Frontal cortex (tissue), 4 donors: ENCODE results near the gene MAP3K13. TPM values are rescaled to one million over a fixed set of nuclear protein-coding genes. Genes with fewer than 3 reads are reported as not detected.
"Not testable (repeated sequence)": the region's sequence is repeated elsewhere in the genome, so short reads cannot be mapped to it uniquely, and the experiment has no call there.

ENCODE experiments used
- DNase-seq, 2 donors: peaks; one replicate each; pipeline ENCODE4 v3.0.0; 2012; ENCODE audit warnings: low spot score in 2 of 2
- FAIRE-seq: peaks from 2 replicates; lab custom pipeline; 2012; peaks lifted over from hg19 to GRCh38; lab: Jason Lieb, UNC
- total RNA-seq: library from RNA; depleted of rRNA; stranded (reverse); fragments of >200 nt; gene quantifications from one replicate; pipeline ENCODE4 v1.2.3, GENCODE V29; 2014
- donor health status: control.
- donor health status: control.
- donor health status: control.

Gene MAP3K13
- total RNA-seq, 1 donor from 2014 or later: 45.7 TPM

GRCh38 chr3:185341616-185342458, 21.1 kb upstream of the MAP3K13 start:
- DNase-seq: no peak
- no peak for FAIRE-seq

DNA sequence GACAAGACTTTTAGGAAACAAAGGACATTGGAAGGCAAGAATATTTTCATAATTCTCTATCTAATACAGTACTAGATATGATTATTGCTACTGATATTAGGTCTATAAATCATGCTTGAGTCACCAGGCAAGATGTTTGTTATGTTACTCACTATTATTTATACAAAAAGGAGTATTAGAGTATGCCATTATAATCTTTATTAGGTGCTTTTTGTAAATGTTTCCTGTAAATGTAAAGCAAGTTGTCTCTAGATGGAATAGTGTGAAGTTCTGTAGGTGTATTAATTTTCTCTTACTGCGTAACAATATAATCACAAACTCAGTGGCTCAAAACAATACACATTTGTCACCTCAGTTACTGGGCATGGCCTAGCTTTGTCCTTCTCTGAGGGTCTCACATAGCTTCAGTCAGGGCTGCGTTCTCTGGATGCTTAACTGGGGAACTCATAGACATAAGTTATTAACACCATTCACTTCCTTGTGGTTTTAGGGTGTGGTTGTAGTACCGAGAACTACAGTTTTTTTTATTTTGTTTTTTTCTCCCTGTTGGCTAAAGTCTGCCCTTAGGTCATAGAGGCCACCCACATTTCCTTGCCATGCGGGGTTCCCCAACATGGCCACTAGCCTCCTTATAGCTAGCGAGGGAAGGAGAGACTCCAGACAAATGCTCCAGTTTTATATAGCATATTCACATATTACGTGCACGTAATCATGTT, 20.3 kb upstream of the MAP3K13 start:
- FAIRE-seq (no peak), DNase-seq (no peak)

GRCh38 chr3:185347399-185347798, 15.5 kb upstream of the MAP3K13 start:
- no peak for DNase-seq
- no peak for FAIRE-seq

- no peak for FAIRE-seq
- no peak for DNase-seq
These were observed 12.1 kb upstream of the MAP3K13 start for GRCh38 chr3:185350841-185351240.

DNA sequence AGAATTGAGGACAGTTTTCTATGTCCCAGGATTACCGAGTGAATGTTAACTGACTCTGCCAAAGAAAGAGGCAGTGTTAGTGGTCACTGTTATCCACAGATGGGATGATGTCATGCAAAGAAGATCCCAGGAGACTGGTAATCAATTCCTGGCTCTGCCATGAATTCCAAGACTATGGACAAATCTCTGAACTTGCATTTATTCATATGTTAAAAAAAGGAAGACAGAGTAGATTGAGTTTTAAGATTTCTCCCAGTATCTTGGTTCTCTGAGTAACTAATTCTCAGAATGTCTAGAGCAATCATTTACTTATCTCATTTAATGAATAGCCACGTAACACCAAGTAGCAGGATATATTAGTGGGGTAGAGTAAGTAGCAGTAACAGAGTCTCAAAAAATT, 11.5 kb upstream of the MAP3K13 start:
- no peak for FAIRE-seq
- no peak for DNase-seq

DNA sequence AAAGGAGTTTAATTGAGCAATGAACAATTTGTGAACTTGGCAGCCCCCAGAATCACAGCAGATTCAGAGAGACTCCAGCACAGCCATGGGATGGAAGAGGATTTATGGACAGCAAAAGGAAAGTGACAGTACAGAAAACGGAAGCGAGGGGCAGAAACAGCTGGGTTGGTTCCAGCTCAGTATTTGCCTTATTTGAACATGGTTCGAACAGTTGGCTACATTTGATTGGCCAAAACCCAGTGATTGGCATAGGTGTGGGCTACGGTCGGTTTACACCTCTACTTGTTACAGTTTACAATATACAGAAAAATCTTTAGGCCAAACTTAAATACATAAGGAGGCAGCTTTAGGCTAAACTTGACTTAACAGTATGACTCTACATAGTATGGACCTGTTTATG, 9.7 kb upstream of the MAP3K13 start:
- no peak for FAIRE-seq

GRCh38 chr3:185353823-185354614, 8.9 kb upstream of the MAP3K13 start:
- DNase-seq: no peak
- no peak for FAIRE-seq

More for the DNA sequence above, 9.7 kb upstream of the MAP3K13 start:
- no peak for DNase-seq

GRCh38 chr3:185356499-185356898, 6.4 kb upstream of the MAP3K13 start:
- FAIRE-seq: no peak
- no peak for DNase-seq

DNA sequence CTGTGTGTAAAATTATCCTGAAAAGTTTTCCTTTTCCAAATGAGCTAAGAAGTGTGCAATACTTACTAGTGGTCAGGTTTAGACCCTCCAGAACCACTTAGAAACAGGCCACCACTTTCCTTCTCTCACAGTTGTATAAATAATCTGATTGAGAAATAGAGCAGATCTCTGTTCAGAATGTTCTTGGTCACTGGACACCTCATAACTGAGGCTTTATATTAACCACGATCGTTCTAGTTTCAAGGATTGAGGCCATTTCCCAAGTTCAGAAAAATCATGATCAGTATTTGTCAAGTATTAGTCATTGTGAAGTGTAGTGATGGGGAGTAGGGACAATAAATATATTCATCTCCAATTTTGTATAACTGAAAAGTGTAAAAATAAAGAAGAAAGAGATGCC, 1.0 kb upstream of the MAP3K13 start:
- FAIRE-seq (no peak), DNase-seq (no peak)

GRCh38 chr3:185363662-185364203, 797 bp downstream of the MAP3K13 start:
- FAIRE-seq (no peak), DNase-seq (no peak)

- FAIRE-seq (no peak), DNase-seq (no peak)
These were observed 2.5 kb downstream of the MAP3K13 start for GRCh38 chr3:185365291-185366073.

DNA sequence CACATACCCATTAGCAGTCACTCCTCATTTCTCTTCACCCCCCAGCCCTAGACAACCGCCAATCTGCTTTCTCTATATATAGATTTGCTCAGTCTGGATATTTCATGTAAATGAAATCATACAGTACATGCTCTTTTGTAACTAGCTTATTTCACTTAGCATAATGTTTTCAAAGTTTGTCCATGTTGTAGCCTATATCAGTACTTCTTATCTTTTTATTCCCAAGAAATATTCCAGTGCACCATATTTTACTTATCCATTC, 3.1 kb downstream of the MAP3K13 start:
- FAIRE-seq (no peak), DNase-seq (no peak)

DNA sequence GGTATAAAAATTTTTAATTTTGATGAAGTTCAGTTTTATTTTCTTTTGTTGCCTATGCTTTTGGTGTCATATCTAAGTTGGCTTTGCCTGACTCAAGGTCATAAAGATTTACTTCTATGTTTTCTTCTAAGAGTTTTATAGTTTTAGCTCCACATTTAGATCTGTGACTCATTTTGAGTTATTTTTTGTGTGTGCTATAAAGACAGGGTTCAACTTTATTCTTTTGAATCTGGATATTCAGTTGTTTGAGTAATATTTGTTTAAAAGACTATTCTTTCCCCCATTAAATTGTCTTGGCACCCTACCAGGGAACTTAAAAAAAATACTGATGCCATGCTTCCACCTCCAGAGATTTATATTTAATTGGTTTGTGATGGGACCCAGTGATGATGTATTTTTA, 4.0 kb downstream of the MAP3K13 start:
- no peak for FAIRE-seq
- DNase-seq: no peak

DNA sequence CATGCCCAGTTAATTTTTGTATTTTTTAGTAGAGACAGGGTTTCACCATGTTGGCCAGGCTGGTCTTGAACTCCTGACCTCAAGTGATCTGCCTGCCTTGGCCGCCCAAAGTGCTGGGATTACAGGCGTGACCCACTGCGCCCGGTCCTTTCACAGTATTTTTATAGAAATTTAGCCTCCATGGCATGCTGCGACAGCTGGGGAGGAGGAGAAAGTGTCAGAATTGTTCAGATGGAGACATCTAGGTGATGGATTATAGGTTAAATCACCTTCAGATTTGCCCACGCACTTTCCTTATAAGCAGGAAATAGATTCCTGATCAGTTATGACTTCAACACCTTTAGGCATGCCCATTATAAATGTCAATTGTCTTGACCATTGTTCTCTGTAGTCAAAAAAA, 7.4 kb downstream of the MAP3K13 start:
- not testable (repeated sequence) for FAIRE-seq

DNA sequence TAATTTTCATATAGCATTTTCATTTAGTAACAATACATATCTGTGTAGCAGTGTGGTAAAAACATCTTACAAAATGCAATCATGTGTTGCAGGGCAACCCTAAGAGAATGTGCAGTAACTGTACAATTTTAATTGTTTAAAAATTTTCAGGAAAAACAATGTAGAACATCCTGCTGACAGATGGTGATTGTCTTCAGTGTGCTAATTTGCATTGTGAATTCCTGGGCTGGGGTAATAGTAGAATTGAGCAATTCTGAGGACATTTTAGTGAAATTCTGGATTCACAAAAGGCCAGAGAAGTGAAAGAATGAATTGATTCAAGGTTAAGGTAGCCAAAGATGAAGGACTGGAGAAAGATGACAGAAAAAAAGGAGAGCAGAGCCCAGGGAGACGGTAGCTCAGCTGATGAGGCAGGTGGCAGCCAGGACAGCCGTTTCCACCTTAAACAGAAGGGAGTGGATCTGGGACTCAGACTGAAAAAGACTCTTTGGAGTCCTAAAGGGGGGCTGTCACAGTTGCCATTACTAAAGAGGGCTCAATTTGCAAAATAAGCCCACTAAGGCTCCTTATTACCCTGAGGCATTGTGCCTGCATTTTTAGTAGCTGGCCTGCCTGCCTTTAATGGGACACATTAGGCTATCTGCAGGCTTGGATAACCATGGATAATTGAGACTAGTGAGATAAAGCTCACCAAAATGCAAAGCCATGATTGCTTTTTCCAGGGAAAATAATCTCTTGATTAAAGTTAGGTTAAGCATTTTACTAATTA, 8.6 kb downstream of the MAP3K13 start:
- no peak for FAIRE-seq
- DNase-seq: no peak

More for the DNA sequence above, 7.4 kb downstream of the MAP3K13 start:
- DNase-seq: not testable (repeated sequence)

- no peak for FAIRE-seq
- no peak for DNase-seq
These were observed 18.6 kb downstream of the MAP3K13 start for GRCh38 chr3:185381320-185382058.

DNA sequence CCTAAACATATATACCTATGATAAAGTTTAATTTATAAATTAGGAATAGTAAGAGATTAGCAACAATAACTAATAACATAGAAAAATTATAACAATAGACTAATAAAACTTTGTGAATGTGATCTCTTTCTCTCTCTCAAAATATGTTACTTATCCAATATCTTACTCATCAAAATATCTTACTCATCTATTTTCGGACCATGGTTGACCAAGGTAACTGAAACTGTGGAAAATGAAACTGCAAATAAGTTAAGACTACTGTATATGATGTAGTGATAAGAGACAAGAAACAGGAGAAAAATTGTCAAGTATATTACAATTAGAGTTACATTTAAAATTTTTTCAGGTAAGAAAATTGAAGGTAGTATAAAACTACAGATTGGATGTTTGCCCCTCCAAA, 19.2 kb downstream of the MAP3K13 start:
- no peak for DNase-seq
- FAIRE-seq: no peak

DNA sequence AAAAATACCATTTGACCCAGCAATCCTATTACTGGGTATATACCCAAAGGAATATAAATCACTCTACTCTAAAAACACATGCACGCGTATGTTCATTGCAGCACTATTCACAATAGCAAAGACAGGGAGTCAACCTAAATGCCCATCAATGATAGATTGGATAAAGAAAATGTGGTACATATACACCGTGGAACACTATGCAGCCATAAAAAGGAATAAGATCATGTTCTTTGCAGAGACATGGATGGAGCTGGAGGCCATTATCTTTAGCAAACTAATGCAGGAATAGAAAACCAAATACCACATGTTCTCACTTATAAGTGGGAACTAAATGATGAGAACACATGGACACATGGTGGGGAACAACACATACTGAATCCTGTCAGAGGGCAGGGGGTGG, 23.6 kb downstream of the MAP3K13 start:
- not testable (repeated sequence) for FAIRE-seq

More for the DNA sequence above, 23.6 kb downstream of the MAP3K13 start:
- DNase-seq: not testable (repeated sequence)
